ENCODE data around the gene MTG2. TPM values are rescaled to one million over a fixed set of nuclear protein-coding genes. Genes with fewer than 3 reads are reported as not detected.

The MTG2 gene
- polyA plus RNA-seq, 1 of the 3 experiments (the other 2 are of a cell fraction), result 42.9 TPM

GRCh38 chr20:62137478-62138203, 45.2 kb upstream of the MTG2 start:
- H3K4me3 ChIP-seq (ENCODE audit: low read depth in 2 of 2, low read length in 1 of 2), result no peak overlapping the region
- H3K9me2 ChIP-seq, result no peaks in the 10 kb centered on the region
- H3K4me1 ChIP-seq (ENCODE audit: control insufficient read depth in 1 of 2, insufficient read depth in 2 of 2, low read depth in 1 of 2, low read length in 1 of 2), result peaks cover 5 to 14% of the 10 kb centered on the region in 2 experiments; a peak in 3 of 4 replicates
- WGBS (ENCODE audit: low lambda C conversion rate), result 95% methylated on average over 8 of the region's 8 CpGs
- peaks cover 57 to 73% of the 10 kb centered on the region in 2 experiments for H3K36me3 ChIP-seq (replicated peaks in 1 of 2; ENCODE audit: control insufficient read depth in 1 of 2, insufficient read depth in 2 of 2, low read length in 1 of 2)
- no peak overlapping the region for H2AFZ ChIP-seq (ENCODE audit: low read depth)
- no peak overlapping the region for H3K9ac ChIP-seq
- peaks cover 50% of the 10 kb centered on the region for H3K79me2 ChIP-seq (ENCODE audit: insufficient read depth)
- no peak for TF ChIP-seq SIN3A (IDR thresholded peaks at IDR 0.05; ENCODE audit: borderline replicate concordance, low read depth, low read length)
- TF ChIP-seq POLR2AphosphoS5 (IDR thresholded peaks at IDR 0.05; ENCODE audit: low read depth, low read length), result peak; percentile 12; the same call in 1 of the 2 replicates
- TF ChIP-seq NRF1 (IDR thresholded peaks at IDR 0.05; ENCODE audit: low read depth, low read length), result no peak
- TF ChIP-seq EP300 (IDR thresholded peaks at IDR 0.05; ENCODE audit: borderline replicate concordance in 1 of 2, low read depth in 1 of 2, low read length in 1 of 2), result no peak
- TF ChIP-seq MEF2A (IDR thresholded peaks at IDR 0.05; ENCODE audit: borderline replicate concordance, low read depth), result no peak
- no peak for TF ChIP-seq TEAD4 (IDR thresholded peaks at IDR 0.05; ENCODE audit: borderline replicate concordance, insufficient read depth)
- TF ChIP-seq YY1 (IDR thresholded peaks at IDR 0.05; ENCODE audit: low read depth), result no peak
- DNase-seq, result no peak
- no peak overlapping the region for H3K4me2 ChIP-seq
- H3K27ac ChIP-seq (ENCODE audit: low read depth in 2 of 2, low read length in 1 of 2), result no peak overlapping the region; a peak in 1 of 4 replicates
- H3K27me3 ChIP-seq (ENCODE audit: insufficient read depth), result no peaks in the 10 kb centered on the region
- peaks cover 37% of the 10 kb centered on the region for H3F3A ChIP-seq (replicated peaks; ENCODE audit: insufficient read depth)
- H3K9me3 ChIP-seq, result no peaks in the 10 kb centered on the region
- CTCF ChIA-PET, result interaction anchor here (0.7 to 11.1 kb wide), 6 partner anchors 11 to 127 kb away, joined by 3 to 130 read pairs (median 12); no protein-coding TSS in a partner anchor
- H4K20me1 ChIP-seq (ENCODE audit: insufficient read depth), result peaks cover 83% of the 10 kb centered on the region
- POLR2A ChIA-PET, result interaction anchor here (0.6 to 1.4 kb wide), 2 partner anchors 16 to 117 kb away, joined by 3 to 5 read pairs; no protein-coding TSS in a partner anchor

GRCh38 chr20:62138204-62138543, 44.7 kb upstream of the MTG2 start:
- Histone ChIP-seq H3K79me2 (ENCODE audit: insufficient read depth) (peaks cover 52% of the 10 kb centered on the region), H3K4me3 (ENCODE audit: low read depth in 2 of 2, low read length in 1 of 2) (no peak overlapping the region), H3K4me2 (no peak overlapping the region), H3K36me3 (replicated peaks in 1 of 2; ENCODE audit: control insufficient read depth in 1 of 2, insufficient read depth in 2 of 2, low read length in 1 of 2) (peaks cover 57 to 67% of the 10 kb centered on the region in 2 experiments), H3F3A (replicated peaks; ENCODE audit: insufficient read depth) (peaks cover 37% of the 10 kb centered on the region), H4K20me1 (ENCODE audit: insufficient read depth) (peaks cover 83% of the 10 kb centered on the region), H3K9me3 (no peaks in the 10 kb centered on the region), H3K9me2 (no peaks in the 10 kb centered on the region), H3K9ac (no peak overlapping the region), H3K27me3 (ENCODE audit: insufficient read depth) (no peaks in the 10 kb centered on the region), H3K27ac (ENCODE audit: low read depth in 2 of 2, low read length in 1 of 2) (no peak overlapping the region; a peak in 1 of 4 replicates), H2AFZ (ENCODE audit: low read depth) (no peak overlapping the region), H3K4me1 (ENCODE audit: control insufficient read depth in 1 of 2, insufficient read depth in 2 of 2, low read depth in 1 of 2, low read length in 1 of 2) (peaks cover 5 to 14% of the 10 kb centered on the region in 2 experiments; a peak in 3 of 4 replicates)
- 85% methylated on average over 11 of the region's 11 CpGs for WGBS (ENCODE audit: low lambda C conversion rate)
- CTCF ChIA-PET, result interaction anchor here (1.8 to 11.1 kb wide), 2 partner anchors 11 to 128 kb away, joined by 18 to 130 read pairs; no protein-coding TSS in a partner anchor
- POLR2A ChIA-PET, result interaction anchor here (0.6 to 0.7 kb wide), 2 partner anchors 19 to 117 kb away, joined by 3 read pairs; no protein-coding TSS in a partner anchor
- no peak for DNase-seq
- TF ChIP-seq RFX5 (IDR thresholded peaks at IDR 0.05; ENCODE audit: low read length) (no peak), JUND (IDR thresholded peaks at IDR 0.05) (no peak), EP300 (IDR thresholded peaks at IDR 0.05; ENCODE audit: borderline replicate concordance in 1 of 2, low read depth in 1 of 2, low read length in 1 of 2) (no peak), TEAD4 (IDR thresholded peaks at IDR 0.05; ENCODE audit: borderline replicate concordance, insufficient read depth) (no peak), IRF3 (IDR thresholded peaks at IDR 0.05; ENCODE audit: low read depth, low read length) (no peak), POLR2AphosphoS5 (IDR thresholded peaks at IDR 0.05; ENCODE audit: low read depth, low read length) (no peak)
